DND-41 (cell line): ENCODE results near the gene KLHDC8B.

Experiments used
- ATAC-seq: fragments of 200-7000 bp; cut with Tn5 transposase; 3 replicates; pipeline ENCODE4 v1.9.1; 2021; ENCODE audit warnings: low read depth; ENCODE audit not compliant: insufficient read depth
- DNase-seq: peaks from one replicate; pipeline ENCODE4 v3.0.0-alpha.2; 2020
- H2AFZ ChIP-seq: 2 replicates; pipeline ENCODE4 v1.6.0; 2012; ENCODE audit warnings: low read depth, low read length
- H3K27ac ChIP-seq: 2 replicates; pipeline ENCODE4 v1.5.1; 2012; ENCODE audit warnings: low read length, inconsistent platforms
- H3K27me3 ChIP-seq: fragments of 200-600 bp; sonication (generic); 2 replicates; pipeline ENCODE4 v1.6.0; 2012; ENCODE audit warnings: low read length, mild to moderate bottlenecking, inconsistent platforms; ENCODE audit not compliant: insufficient read depth, poor library complexity
- H3K36me3 ChIP-seq: 2 replicates; pipeline ENCODE4 v1.5.1; 2012; ENCODE audit warnings: low read length, inconsistent platforms; ENCODE audit not compliant: insufficient read depth
- H3K4me1 ChIP-seq: 2 replicates; pipeline ENCODE4 v1.5.1; 2012; ENCODE audit warnings: mild to moderate bottlenecking, low read length; ENCODE audit not compliant: insufficient read depth
- H3K4me2 ChIP-seq: 2 replicates; pipeline ENCODE4 v1.6.0; 2012; ENCODE audit warnings: mild to moderate bottlenecking, moderate library complexity, low read length, inconsistent platforms; ENCODE audit not compliant: insufficient read depth
- H3K4me3 ChIP-seq, 2 experiments: fragments of 200-600 bp in 1 of 2; shearing (Covaris generic) in 1 of 2; 2 replicates each; pipeline ENCODE4 v1.5.1; 2012 to 2016; ENCODE audit warnings: inconsistent platforms in 2 of 2, low read length in 2 of 2, mild to moderate bottlenecking in 2 of 2, low read depth in 1 of 2, moderate library complexity in 1 of 2
- H3K79me2 ChIP-seq: 2 replicates; pipeline ENCODE4 v1.6.0; 2012; ENCODE audit warnings: low read length, inconsistent platforms; ENCODE audit not compliant: insufficient read depth
- H3K9ac ChIP-seq: 2 replicates; pipeline ENCODE4 v1.6.0; 2012; ENCODE audit warnings: low read depth, mild to moderate bottlenecking, inconsistent platforms, low read length, moderate library complexity
- H3K9me3 ChIP-seq: 2 replicates; pipeline ENCODE4 v1.5.1; 2012; ENCODE audit warnings: low read length, moderate library complexity, mild to moderate bottlenecking, inconsistent platforms; ENCODE audit not compliant: insufficient read depth, severe bottlenecking
- H4K20me1 ChIP-seq: 2 replicates; pipeline ENCODE4 v1.6.0; 2012; ENCODE audit warnings: low read length; ENCODE audit not compliant: insufficient read depth
- CTCF ChIP-seq: IDR thresholded peaks from 2 replicates; pipeline ENCODE4 v1.5.1; 2012; ENCODE audit warnings: borderline replicate concordance, low read length, moderate library complexity, mild to moderate bottlenecking; ENCODE audit not compliant: poor library complexity, severe bottlenecking; ENCODE audit errors: extremely low read depth
- EZH2 ChIP-seq: IDR thresholded peaks from 3 replicates; pipeline ENCODE4 v1.6.1; 2012; ENCODE audit warnings: borderline replicate concordance, low read depth, mild to moderate bottlenecking, moderate library complexity, low read length, inconsistent platforms; ENCODE audit not compliant: severe bottlenecking

Gene KLHDC8B

GRCh38 chr3:49122886-49123545 is 48.4 kb upstream of the KLHDC8B start:
- no peak for DNase-seq
- Histone ChIP-seq H3K36me3 (peaks cover 25% of the 10 kb centered on the region), H3K9me3 (no peaks in the 10 kb centered on the region), H3K27ac (no peak overlapping the region), H3K9ac (no peak overlapping the region), H3K79me2 (peaks cover 19% of the 10 kb centered on the region), H3K27me3 (no peaks in the 10 kb centered on the region), H3K4me2 (no peak overlapping the region), H3K4me3 (no peak overlapping the region), H3K4me1 (peaks cover 23% of the 10 kb centered on the region), H4K20me1 (peaks cover 6% of the 10 kb centered on the region; the same call in 1 of the 2 replicates), H2AFZ (no peak overlapping the region)
- ATAC-seq: no peak
- TF ChIP-seq CTCF (no peak), EZH2 (no peak)

GRCh38 chr3:49123687-49124086 is 47.7 kb upstream of the KLHDC8B start:
- H3K4me3 ChIP-seq: no peak overlapping the region
- H3K27ac ChIP-seq: no peak overlapping the region
- TF ChIP-seq EZH2 (no peak), CTCF (no peak)
- no peak overlapping the region for H3K4me2 ChIP-seq
- no peak for ATAC-seq
- peaks cover 23% of the 10 kb centered on the region for H3K4me1 ChIP-seq
- H3K27me3 ChIP-seq: no peaks in the 10 kb centered on the region
- H2AFZ ChIP-seq: no peak overlapping the region
- DNase-seq: no peak
- no peaks in the 10 kb centered on the region for H3K9me3 ChIP-seq
- H4K20me1 ChIP-seq: peaks cover 6% of the 10 kb centered on the region; the same call in 1 of the 2 replicates
- peaks cover 18% of the 10 kb centered on the region for H3K79me2 ChIP-seq
- H3K36me3 ChIP-seq: peaks cover 18% of the 10 kb centered on the region
- H3K9ac ChIP-seq: no peak overlapping the region

- DNase-seq: no peak
- ATAC-seq: no peak
- Histone ChIP-seq H3K36me3 (peaks cover 13% of the 10 kb centered on the region; the same call in 1 of the 2 replicates), H3K4me2 (no peak overlapping the region), H3K27ac (no peak overlapping the region), H3K9ac (no peak overlapping the region), H2AFZ (no peak overlapping the region), H3K4me1 (peaks cover 18% of the 10 kb centered on the region), H3K27me3 (no peaks in the 10 kb centered on the region), H4K20me1 (peaks cover 4% of the 10 kb centered on the region; the same call in 1 of the 2 replicates), H3K9me3 (no peaks in the 10 kb centered on the region), H3K4me3 (no peak overlapping the region), H3K79me2 (peaks cover 13% of the 10 kb centered on the region)
- no peak for TF ChIP-seq CTCF
- no peak for TF ChIP-seq EZH2
Measured at GRCh38 chr3:49124203-49124602, 47.2 kb upstream of the KLHDC8B start.
